DOHH2 (cell line): Measurements from ENCODE around the gene KPNA6.

ENCODE experiments used
- EZH2phosphoT487 ChIP-seq: fragments of 200-600 bp; sonication (generic); IDR thresholded peaks from 2 replicates; pipeline ENCODE4 v1.6.1; 2017; ENCODE audit warnings: borderline replicate concordance, mild to moderate bottlenecking, antibody characterized with exemption, low read length, moderate library complexity, mixed read lengths
- TF ChIP-seq, protein P1 (sequence below): fragments of 200-600 bp; sonication (generic); IDR thresholded peaks from one replicate; pipeline ENCODE4 v1.5.1; 2014; ENCODE audit warnings: antibody characterized with exemption, mild to moderate bottlenecking, low read depth, low read length; ENCODE audit not compliant: poor library complexity, severe bottlenecking

DNA sequence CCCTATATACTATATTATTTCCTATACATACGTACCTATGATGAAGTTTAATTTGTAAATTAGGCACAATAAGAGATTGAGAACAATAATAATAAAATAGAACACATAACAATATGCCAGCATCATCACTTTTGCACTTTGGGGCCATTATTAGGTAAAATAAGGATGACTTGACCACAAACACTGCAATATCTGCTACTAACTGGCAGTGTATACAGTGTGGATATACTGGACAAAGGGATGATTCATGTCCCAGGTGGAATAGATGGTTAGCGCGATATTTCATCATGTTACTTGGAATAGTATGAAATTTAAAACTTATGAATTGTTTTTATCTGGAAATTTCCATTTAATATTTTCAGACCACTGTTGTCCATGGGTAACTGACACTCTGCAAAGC, 36.2 kb downstream of the KPNA6 start:
- TF ChIP-seq, protein P1, sequence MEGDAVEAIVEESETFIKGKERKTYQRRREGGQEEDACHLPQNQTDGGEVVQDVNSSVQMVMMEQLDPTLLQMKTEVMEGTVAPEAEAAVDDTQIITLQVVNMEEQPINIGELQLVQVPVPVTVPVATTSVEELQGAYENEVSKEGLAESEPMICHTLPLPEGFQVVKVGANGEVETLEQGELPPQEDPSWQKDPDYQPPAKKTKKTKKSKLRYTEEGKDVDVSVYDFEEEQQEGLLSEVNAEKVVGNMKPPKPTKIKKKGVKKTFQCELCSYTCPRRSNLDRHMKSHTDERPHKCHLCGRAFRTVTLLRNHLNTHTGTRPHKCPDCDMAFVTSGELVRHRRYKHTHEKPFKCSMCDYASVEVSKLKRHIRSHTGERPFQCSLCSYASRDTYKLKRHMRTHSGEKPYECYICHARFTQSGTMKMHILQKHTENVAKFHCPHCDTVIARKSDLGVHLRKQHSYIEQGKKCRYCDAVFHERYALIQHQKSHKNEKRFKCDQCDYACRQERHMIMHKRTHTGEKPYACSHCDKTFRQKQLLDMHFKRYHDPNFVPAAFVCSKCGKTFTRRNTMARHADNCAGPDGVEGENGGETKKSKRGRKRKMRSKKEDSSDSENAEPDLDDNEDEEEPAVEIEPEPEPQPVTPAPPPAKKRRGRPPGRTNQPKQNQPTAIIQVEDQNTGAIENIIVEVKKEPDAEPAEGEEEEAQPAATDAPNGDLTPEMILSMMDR: no peak
- TF ChIP-seq EZH2phosphoT487: no peak
